Measurements from ENCODE around the gene FAM53A.

- TF ChIP-seq POLR2AphosphoS5 (IDR thresholded peaks at IDR 0.05; ENCODE audit: borderline replicate concordance, low read depth, low read length) (no peak), EZH2 (IDR thresholded peaks at IDR 0.05) (no peak), FOXP2 (optimal IDR thresholded peaks at IDR 0.05; ENCODE audit: control extremely low read depth, extremely low read length, insufficient read depth) (no peak)
Observed at GRCh38 chr4:1686440-1687036, 2.4 kb upstream of the FAM53A start.

All from SK-N-MC (cell line).